Endothelial cell of umbilical vein (primary cell): ENCODE measurements around the gene TRPT1.
A peak's percentile ranks its signal among the peaks of the same experiment; 100 is the strongest.

Source experiments
- EZH2 ChIP-seq: IDR thresholded peaks from 2 replicates; pipeline ENCODE4 v1.6.1; 2012; ENCODE audit warnings: borderline replicate concordance, low read depth, mild to moderate bottlenecking, moderate library complexity, low read length, inconsistent platforms; ENCODE audit not compliant: severe bottlenecking
- GATA2 ChIP-seq: IDR thresholded peaks from 2 replicates; pipeline ENCODE4 v1.7.0; 2011; ENCODE audit warnings: low read depth, mild to moderate bottlenecking, moderate library complexity, mixed read lengths, low read length; ENCODE audit not compliant: insufficient read length, insufficient read depth
- JUN ChIP-seq: IDR thresholded peaks from 2 replicates; pipeline ENCODE4 v1.6.1; 2011; ENCODE audit warnings: borderline replicate concordance, low read depth; ENCODE audit not compliant: insufficient read length, insufficient read depth
- MYC ChIP-seq: IDR thresholded peaks from one replicate; pipeline ENCODE4 v1.6.1; 2011; ENCODE audit warnings: mild to moderate bottlenecking, low read depth, low read length
- POLR2A ChIP-seq: IDR thresholded peaks from 2 replicates; pipeline ENCODE4 v1.6.1; 2012; ENCODE audit warnings: low read depth, mild to moderate bottlenecking, control low read depth, low read length
- POLR2AphosphoS5 ChIP-seq: IDR thresholded peaks from 2 replicates; pipeline ENCODE4 v1.6.1; 2012; ENCODE audit warnings: low read depth, mild to moderate bottlenecking, control low read depth, low read length, moderate library complexity; ENCODE audit not compliant: insufficient read depth
- TF ChIP-seq, protein P1 (sequence below), 2 donors: IDR thresholded peaks; 1 replicate in 1 of 2; 2 replicates in 1 of 2; pipeline ENCODE4 v1.5.1; 2011; ENCODE audit warnings: low read length in 2 of 2, mild to moderate bottlenecking in 2 of 2, moderate library complexity in 2 of 2, control low read depth in 1 of 2, inconsistent platforms in 1 of 2, low read depth in 1 of 2; ENCODE audit not compliant: insufficient read depth in 1 of 2; ENCODE audit errors: extremely low read depth in 1 of 2

GRCh38 chr11:64252003-64252872 is 26.3 kb upstream of the TRPT1 start:
- TF ChIP-seq, protein P1, sequence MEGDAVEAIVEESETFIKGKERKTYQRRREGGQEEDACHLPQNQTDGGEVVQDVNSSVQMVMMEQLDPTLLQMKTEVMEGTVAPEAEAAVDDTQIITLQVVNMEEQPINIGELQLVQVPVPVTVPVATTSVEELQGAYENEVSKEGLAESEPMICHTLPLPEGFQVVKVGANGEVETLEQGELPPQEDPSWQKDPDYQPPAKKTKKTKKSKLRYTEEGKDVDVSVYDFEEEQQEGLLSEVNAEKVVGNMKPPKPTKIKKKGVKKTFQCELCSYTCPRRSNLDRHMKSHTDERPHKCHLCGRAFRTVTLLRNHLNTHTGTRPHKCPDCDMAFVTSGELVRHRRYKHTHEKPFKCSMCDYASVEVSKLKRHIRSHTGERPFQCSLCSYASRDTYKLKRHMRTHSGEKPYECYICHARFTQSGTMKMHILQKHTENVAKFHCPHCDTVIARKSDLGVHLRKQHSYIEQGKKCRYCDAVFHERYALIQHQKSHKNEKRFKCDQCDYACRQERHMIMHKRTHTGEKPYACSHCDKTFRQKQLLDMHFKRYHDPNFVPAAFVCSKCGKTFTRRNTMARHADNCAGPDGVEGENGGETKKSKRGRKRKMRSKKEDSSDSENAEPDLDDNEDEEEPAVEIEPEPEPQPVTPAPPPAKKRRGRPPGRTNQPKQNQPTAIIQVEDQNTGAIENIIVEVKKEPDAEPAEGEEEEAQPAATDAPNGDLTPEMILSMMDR (IDR thresholded peaks at IDR 0.05; ENCODE audit: extremely low read depth in 1 of 2, insufficient read depth in 1 of 2, low read depth in 1 of 2, low read length in 2 of 2), result peak in 1 of 2 donors; percentile 31
- peak; percentile 38 for TF ChIP-seq POLR2A
- no peak for TF ChIP-seq GATA2
- peak; percentile 46 for TF ChIP-seq POLR2AphosphoS5
- TF ChIP-seq EZH2, result no peak
- TF ChIP-seq JUN, result no peak
- TF ChIP-seq MYC, result no peak
